Tongue (tissue), 2 donors: ENCODE results near the gene ILDR2. TPM values are rescaled to one million over a fixed set of nuclear protein-coding genes. Genes with fewer than 3 reads are reported as not detected.

Experiments used
- DNase-seq: peaks from one replicate; pipeline ENCODE4 v3.0.0-alpha.2; 2015
- total RNA-seq: library from RNA; depleted of rRNA; stranded (reverse); fragments of >200 nt; gene quantifications from one replicate; pipeline ENCODE4 v1.2.3, GENCODE V29; 2014

ILDR2 gene, protein sequence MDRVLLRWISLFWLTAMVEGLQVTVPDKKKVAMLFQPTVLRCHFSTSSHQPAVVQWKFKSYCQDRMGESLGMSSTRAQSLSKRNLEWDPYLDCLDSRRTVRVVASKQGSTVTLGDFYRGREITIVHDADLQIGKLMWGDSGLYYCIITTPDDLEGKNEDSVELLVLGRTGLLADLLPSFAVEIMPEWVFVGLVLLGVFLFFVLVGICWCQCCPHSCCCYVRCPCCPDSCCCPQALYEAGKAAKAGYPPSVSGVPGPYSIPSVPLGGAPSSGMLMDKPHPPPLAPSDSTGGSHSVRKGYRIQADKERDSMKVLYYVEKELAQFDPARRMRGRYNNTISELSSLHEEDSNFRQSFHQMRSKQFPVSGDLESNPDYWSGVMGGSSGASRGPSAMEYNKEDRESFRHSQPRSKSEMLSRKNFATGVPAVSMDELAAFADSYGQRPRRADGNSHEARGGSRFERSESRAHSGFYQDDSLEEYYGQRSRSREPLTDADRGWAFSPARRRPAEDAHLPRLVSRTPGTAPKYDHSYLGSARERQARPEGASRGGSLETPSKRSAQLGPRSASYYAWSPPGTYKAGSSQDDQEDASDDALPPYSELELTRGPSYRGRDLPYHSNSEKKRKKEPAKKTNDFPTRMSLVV
- 6.7 TPM for total RNA-seq

DNA sequence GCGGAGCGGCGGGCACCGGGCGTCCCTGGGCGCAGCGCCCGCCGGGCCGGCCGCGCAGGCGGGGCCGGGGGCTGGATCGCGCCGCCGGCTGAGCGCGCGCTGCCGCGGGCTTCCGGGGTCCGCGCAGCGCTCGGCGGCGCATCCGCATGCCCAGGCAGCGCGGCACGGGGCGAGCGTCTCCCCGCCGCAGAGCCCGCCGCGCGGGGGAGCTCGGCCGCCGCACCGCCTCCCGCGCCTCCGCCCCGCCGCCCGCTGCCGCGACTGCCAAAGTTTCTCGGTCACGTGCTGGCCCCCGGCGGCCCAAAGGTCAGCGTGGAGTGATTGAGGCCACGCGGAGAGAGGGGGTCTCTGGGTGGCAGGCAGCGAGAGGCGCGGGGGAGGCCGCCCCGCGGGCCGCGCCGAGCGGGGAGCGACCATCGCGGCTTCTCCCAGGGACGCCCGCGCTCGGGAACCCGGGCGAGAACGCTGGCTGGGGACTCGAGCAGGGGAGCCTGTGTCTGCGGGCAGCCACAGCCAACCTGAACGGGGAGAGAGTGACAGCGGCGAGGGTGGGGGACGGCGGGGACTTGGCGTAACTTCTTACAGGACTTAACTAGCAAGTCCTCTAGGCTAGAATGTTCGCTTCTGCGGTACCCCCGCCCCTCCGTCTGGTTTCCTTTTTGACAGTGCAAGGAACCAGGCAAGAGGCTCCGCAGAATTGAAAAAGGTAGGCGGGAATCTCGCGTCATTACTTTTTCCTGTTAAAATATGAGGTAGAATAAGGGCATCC is at the start of gene ILDR2:
ILDR2 (minus strand) TSS at position 180 of the 769 bp plus-strand sequence. CDS start 272 bp downstream, outside the sequence.
- DNase-seq, result peak; percentile 68

DNA sequence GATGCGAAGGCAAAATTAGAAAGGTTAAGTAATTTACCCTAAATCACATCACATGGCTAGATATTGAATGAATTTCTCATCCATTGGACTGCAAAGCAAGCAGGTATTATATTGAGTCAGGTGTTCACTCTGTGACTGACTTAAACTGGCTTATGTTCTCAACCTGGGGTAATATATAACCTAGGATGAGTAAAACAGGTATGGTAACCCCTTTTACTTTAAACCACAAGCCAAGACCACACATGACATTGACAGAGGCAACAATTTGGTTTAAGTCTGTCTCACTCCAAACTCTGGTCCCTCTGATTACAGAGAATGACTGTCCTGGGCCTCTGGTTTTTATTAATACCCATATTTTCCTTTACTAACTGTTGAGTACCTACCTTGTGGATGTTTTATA is 47.0 kb upstream of the ILDR2 start:
- no peak for DNase-seq

GRCh38 chr1:167016100-167016750 is 40.9 kb upstream of the ILDR2 start:
- no peak for DNase-seq

GRCh38 chr1:167013108-167013929 is 38.0 kb upstream of the ILDR2 start:
- DNase-seq, result peak; percentile 43

- no peak for DNase-seq
These were observed 37.2 kb upstream of the ILDR2 start for GRCh38 chr1:167012570-167012969.

GRCh38 chr1:167011560-167012191 is 36.3 kb upstream of the ILDR2 start:
- DNase-seq, result no peak

DNA sequence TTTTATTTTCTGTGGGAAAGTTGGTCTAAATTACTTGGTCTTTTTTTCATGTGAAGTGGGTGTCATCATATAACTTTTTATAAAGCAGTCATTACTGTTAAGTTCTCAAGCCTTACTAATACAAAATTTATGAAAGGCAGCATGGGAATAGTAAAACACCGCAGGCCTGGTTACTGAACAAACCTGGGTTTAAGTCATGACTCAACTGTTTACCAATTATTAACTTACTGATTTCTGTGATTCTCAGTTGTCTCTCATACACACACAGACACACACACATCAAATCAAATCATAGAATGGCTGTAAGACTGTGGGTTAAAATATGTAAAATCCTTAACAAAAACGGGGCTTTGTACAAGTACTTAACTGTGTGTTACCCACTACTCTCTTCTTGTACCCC is 28.4 kb upstream of the ILDR2 start:
- no peak for DNase-seq

GRCh38 chr1:167002354-167002753 is 27.0 kb upstream of the ILDR2 start:
- DNase-seq, result no peak

GRCh38 chr1:167000546-167000945 is 25.2 kb upstream of the ILDR2 start:
- no peak for DNase-seq

DNA sequence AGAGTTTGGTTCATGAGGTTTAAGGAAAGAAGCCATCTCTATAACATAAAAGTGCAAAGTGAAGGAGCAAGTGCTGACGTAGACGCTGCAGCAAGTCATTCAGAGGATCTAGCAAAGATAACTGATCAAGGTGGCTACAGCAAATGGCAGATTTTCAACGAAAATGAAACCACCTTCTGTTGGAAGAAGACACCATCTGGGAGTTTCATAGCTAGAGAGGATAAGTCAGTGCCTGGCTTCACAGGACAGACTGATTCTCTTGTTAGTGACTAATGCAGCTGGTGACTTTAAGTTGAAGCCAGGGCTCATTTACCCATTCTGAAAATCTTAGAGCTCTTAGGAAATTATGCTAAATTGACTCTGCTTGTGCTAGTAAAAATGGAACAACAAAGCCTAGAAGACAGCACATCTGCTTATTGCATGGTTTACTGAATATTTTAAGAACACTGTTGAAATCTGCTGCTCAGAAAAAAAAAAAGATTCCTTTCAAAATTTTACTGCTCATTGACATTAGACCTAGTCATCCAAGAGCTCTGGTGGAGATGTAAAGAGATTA is 24.2 kb upstream of the ILDR2 start:
- no peak for DNase-seq

DNA sequence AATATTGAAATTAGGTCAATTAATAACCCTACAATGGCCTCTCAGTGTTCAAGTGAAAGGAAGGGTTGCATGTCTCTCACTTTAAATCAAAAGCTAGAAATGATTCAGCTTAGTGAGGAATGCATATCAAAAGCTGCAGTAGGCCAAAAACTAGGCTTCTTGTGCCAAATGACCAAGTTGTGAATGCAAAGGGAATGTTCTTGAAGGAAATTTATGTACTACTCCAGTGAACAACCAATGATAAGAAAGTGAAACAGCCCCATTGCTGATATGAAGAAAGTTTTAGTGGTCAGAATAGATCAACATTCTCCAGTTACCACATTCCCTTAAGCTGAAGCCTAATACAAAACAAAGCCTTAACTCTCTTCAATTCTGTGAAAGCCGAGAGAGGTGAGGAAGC is 23.7 kb upstream of the ILDR2 start:
- no peak for DNase-seq

GRCh38 chr1:166988974-166989515 is 13.7 kb upstream of the ILDR2 start, which contains the start of gene MAEL:
Gene MAEL, plus strand, starts transcription at chr1:166989280. Its CDS starts 73 bp downstream, at chr1:166989353.
- no peak for DNase-seq

GRCh38 chr1:166981589-166981988 is 6.2 kb upstream of the ILDR2 start:
- no peak for DNase-seq

GRCh38 chr1:166980818-166981217 is 5.5 kb upstream of the ILDR2 start:
- no peak for DNase-seq

DNA sequence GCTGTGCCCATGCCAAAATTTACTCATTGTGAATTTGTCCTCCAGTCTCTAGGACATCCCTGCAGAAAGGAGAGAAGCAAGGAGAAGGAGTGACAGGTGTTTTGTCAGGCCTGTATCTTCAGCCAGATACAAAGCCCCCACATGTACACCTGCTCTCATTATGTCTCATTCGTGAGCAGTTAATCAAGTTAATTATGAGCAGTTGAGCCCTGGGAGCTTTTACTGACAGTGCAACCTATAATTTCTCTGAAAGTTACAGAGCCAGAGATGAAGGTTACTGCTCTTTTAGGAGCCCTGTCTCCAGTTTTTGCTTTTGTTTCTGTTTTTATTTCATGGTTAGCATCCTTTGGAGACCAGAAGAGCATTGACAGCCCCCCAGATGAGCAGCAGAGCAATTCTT is 5.0 kb upstream of the ILDR2 start:
- no peak for DNase-seq

- DNase-seq, result no peak
These were observed 3.5 kb upstream of the ILDR2 start for GRCh38 chr1:166978821-166979220.

- no peak for DNase-seq
These were observed 2.6 kb upstream of the ILDR2 start for GRCh38 chr1:166977951-166978350.

DNA sequence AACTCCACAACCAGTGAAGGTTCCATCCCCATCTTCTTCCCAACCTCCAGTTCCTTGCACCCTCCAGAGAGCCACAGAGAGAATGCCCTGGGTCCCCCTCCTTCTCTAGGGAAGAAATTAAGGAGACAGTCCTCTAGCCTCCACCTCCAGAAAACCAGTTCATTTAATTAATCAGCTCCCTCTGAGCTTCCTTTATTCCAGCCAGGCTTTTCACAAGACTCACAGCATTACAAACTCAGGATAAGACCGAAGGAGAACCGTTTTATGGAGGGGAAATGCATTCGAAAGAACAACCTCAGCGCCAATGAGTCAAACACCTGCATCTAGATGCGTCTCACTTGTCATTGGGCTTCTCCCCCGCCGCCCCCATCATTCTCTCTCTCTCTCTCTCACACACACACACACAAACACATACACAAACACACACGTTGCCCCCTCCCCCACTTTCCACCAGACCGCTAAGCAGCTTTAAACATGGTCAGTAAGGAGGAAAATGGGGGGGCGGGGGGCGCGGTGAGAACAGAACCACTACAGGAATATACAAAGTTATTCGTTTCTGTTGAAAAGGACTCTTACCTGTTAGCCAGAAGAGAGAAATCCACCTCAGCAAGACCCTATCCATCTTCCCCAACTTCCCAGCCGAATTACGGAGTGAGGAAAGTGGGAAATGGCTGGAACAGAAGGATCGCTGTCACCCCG is 544 bp downstream of the ILDR2 start:
- DNase-seq, result peak; percentile 27

DNA sequence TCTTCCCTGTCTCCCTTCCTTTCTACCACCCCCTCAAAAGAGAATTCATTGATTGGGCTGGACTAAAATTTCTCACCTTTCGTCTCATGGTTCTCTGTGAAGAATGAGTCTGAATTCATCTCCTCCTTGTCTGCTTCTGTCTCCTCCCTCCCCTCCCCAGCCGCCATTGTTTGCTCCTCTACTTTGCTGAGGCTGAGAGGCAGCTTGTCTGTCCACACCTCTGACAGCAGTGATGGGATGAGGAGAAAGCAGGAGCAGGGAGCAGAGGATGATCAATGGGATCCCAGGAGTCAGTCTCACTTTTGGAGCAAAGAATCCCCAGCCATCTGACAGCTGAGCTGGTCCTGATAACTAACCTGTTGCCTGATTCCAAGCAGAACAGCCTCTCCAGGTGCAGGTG is 2.5 kb downstream of the ILDR2 start:
- DNase-seq, result no peak

- no peak for DNase-seq
These were observed 3.1 kb downstream of the ILDR2 start for GRCh38 chr1:166972193-166972592.
